ENCODE measurements around the gene KMT2C. TPM values are rescaled to one million over a fixed set of nuclear protein-coding genes. Genes with fewer than 3 reads are reported as not detected.

KMT2C gene
- total RNA-seq, 1 experiment from 2014 or later, result 45.4 TPM

DNA sequence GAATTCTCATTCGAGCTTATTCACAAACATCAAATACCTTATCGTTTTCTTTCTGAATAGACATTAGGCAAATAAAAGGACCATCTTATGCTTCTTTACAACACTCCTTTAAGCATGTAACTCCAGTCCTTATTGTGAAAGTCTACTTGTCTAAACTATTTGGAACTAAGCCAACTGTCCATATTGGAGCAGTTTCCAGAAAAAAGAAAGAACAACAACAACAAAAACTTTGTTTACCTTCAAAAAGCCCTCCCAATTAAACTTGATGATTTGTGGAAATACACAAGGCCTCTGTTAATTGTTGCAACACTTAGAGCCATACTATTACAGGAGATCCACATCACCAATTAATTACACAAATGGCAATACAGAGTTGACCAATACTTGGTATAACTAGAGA is 246.7 kb downstream of the KMT2C start (continued):
- TF ChIP-seq, protein P1, sequence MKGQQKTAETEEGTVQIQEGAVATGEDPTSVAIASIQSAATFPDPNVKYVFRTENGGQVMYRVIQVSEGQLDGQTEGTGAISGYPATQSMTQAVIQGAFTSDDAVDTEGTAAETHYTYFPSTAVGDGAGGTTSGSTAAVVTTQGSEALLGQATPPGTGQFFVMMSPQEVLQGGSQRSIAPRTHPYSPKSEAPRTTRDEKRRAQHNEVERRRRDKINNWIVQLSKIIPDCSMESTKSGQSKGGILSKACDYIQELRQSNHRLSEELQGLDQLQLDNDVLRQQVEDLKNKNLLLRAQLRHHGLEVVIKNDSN (CRISPR knock-in tag; IDR thresholded peaks at IDR 0.05), result no peak
- no peak for TF ChIP-seq TCF7 (CRISPR knock-in tag; IDR thresholded peaks at IDR 0.05; ENCODE audit: low read depth)
- TF ChIP-seq, protein P2, sequence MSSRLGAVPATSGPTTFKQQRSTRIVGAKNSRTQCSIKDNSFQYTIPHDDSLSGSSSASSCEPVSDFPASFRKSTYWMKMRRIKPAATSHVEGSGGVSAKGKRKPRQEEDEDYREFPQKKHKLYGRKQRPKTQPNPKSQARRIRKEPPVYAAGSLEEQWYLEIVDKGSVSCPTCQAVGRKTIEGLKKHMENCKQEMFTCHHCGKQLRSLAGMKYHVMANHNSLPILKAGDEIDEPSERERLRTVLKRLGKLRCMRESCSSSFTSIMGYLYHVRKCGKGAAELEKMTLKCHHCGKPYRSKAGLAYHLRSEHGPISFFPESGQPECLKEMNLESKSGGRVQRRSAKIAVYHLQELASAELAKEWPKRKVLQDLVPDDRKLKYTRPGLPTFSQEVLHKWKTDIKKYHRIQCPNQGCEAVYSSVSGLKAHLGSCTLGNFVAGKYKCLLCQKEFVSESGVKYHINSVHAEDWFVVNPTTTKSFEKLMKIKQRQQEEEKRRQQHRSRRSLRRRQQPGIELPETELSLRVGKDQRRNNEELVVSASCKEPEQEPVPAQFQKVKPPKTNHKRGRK (CRISPR knock-in tag; IDR thresholded peaks at IDR 0.05; ENCODE audit: borderline replicate concordance), result no peak
- no peak for TF ChIP-seq CDX4 (CRISPR knock-in tag; IDR thresholded peaks at IDR 0.05; ENCODE audit: borderline replicate concordance)
- TF ChIP-seq GABPB1 (CRISPR knock-in tag; IDR thresholded peaks at IDR 0.05), result no peak
- TF ChIP-seq, protein P3, sequence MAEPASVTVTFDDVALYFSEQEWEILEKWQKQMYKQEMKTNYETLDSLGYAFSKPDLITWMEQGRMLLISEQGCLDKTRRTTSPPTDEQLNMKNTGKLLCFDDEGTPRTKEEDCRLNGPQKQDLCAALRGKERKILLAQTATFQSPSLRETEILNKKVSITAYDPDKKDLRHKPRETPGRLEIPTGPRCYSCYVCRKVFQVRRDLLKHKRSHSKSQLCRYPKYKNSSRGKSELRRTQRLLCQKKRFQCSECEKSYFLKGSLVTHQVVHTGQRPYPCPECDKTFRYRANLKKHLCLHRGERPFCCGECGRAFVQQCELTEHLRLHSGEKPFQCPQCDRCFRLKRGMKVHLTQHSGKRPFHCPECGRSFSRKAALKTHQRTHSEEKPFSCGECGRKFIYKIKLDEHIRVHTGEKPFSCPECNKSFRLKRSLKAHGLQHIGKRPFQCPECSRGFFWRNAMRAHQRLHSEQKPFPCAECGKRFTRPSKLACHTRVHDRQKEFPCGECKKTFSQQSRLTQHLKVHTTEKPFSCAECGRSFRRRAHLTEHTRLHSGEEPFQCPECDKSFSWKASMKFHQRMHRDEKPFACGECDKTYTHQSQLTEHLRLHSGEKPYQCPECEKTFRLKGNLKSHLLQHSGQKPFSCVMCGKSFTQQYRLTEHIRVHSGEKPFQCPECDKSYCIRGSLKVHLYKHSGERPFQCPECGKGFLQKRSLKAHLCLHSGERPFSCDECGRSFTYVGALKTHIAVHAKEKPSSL (CRISPR knock-in tag; conservative IDR thresholded peaks at IDR 0.05), result no peak
- TF ChIP-seq IRF2 (CRISPR knock-in tag; IDR thresholded peaks at IDR 0.05; ENCODE audit: borderline replicate concordance, low read depth), result no peak

- no peaks in the 10 kb centered on the region for H3K27me3 Mint-ChIP-seq (ENCODE audit: low read depth)
- TF ChIP-seq SMAD3 (CRISPR knock-in tag; IDR thresholded peaks at IDR 0.05; ENCODE audit: borderline replicate concordance) (no peak), ZNF396 (CRISPR knock-in tag; IDR thresholded peaks at IDR 0.05; ENCODE audit: borderline replicate concordance) (no peak), ATF2 (CRISPR knock-in tag; IDR thresholded peaks at IDR 0.05; ENCODE audit: borderline replicate concordance, low read depth) (no peak), IRF2 (CRISPR knock-in tag; IDR thresholded peaks at IDR 0.05; ENCODE audit: borderline replicate concordance, low read depth) (no peak), CBFB (CRISPR knock-in tag; IDR thresholded peaks at IDR 0.05; ENCODE audit: low read depth) (no peak), ATF3 (CRISPR knock-in tag; conservative IDR thresholded peaks at IDR 0.05) (no peak), FOXJ3 (CRISPR knock-in tag; IDR thresholded peaks at IDR 0.05; ENCODE audit: borderline replicate concordance) (no peak), CDX4 (CRISPR knock-in tag; IDR thresholded peaks at IDR 0.05; ENCODE audit: borderline replicate concordance) (no peak), ELF4 (CRISPR knock-in tag; IDR thresholded peaks at IDR 0.05; ENCODE audit: low read depth) (no peak), MXD4 (CRISPR knock-in tag; IDR thresholded peaks at IDR 0.05; ENCODE audit: borderline replicate concordance) (no peak), SMAD4 (CRISPR knock-in tag; IDR thresholded peaks at IDR 0.05) (no peak), AFF4 (CRISPR knock-in tag; IDR thresholded peaks at IDR 0.05; ENCODE audit: borderline replicate concordance) (no peak)
- TF ChIP-seq, protein P4, sequence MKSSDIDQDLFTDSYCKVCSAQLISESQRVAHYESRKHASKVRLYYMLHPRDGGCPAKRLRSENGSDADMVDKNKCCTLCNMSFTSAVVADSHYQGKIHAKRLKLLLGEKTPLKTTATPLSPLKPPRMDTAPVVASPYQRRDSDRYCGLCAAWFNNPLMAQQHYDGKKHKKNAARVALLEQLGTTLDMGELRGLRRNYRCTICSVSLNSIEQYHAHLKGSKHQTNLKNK (CRISPR knock-in tag; IDR thresholded peaks at IDR 0.05), result no peak
- TF ChIP-seq, protein P5, sequence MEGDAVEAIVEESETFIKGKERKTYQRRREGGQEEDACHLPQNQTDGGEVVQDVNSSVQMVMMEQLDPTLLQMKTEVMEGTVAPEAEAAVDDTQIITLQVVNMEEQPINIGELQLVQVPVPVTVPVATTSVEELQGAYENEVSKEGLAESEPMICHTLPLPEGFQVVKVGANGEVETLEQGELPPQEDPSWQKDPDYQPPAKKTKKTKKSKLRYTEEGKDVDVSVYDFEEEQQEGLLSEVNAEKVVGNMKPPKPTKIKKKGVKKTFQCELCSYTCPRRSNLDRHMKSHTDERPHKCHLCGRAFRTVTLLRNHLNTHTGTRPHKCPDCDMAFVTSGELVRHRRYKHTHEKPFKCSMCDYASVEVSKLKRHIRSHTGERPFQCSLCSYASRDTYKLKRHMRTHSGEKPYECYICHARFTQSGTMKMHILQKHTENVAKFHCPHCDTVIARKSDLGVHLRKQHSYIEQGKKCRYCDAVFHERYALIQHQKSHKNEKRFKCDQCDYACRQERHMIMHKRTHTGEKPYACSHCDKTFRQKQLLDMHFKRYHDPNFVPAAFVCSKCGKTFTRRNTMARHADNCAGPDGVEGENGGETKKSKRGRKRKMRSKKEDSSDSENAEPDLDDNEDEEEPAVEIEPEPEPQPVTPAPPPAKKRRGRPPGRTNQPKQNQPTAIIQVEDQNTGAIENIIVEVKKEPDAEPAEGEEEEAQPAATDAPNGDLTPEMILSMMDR (IDR thresholded peaks at IDR 0.05), result no peak
- TF ChIP-seq, protein P6, sequence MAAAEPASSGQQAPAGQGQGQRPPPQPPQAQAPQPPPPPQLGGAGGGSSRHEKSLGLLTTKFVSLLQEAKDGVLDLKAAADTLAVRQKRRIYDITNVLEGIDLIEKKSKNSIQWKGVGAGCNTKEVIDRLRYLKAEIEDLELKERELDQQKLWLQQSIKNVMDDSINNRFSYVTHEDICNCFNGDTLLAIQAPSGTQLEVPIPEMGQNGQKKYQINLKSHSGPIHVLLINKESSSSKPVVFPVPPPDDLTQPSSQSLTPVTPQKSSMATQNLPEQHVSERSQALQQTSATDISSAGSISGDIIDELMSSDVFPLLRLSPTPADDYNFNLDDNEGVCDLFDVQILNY (CRISPR knock-in tag; IDR thresholded peaks at IDR 0.05), result no peak
- H3K4me3 Mint-ChIP-seq, result no peak overlapping the region
- H3K27ac Mint-ChIP-seq, result no peak overlapping the region
- POLR2A ChIA-PET, result no interaction called here
- peaks cover 29% of the 10 kb centered on the region for H3K36me3 Mint-ChIP-seq
- ATAC-seq (no peak), DNase-seq (ENCODE audit: low spot score) (no peak)
- no peaks in the 10 kb centered on the region for H3K4me1 Mint-ChIP-seq
- H3K9me3 Mint-ChIP-seq, result no peaks in the 10 kb centered on the region
- CTCF ChIA-PET, result no interaction called here
These were observed 250.2 kb downstream of the KMT2C start for GRCh38 chr7:152185558-152185957.
